K562 (cell line): Measurements from ENCODE around the gene CTSF.

Experiments used
- BRD4 ChIP-seq: fragments of 200-600 bp; sonication (generic); IDR thresholded peaks from 2 replicates; pipeline ENCODE4 v1.6.1; 2017; ENCODE audit warnings: inconsistent platforms
- CTCF ChIP-seq, 3 experiments: IDR thresholded peaks in 2 of 3; conservative IDR thresholded peaks in 1 of 3; 2 replicates each; pipeline ENCODE4 v1.5.1; 2011 to 2012; ENCODE audit warnings: low read length in 3 of 3, mild to moderate bottlenecking in 3 of 3, control low read depth in 2 of 3, improper control_type of control experiment in 1 of 3, inconsistent platforms in 1 of 3, low read depth in 1 of 3, mixed read lengths in 1 of 3, moderate library complexity in 1 of 3; ENCODE audit not compliant: insufficient read depth in 2 of 3
- FOSL1 ChIP-seq: fragments of 200-800 bp; sonication (Bioruptor generic); conservative IDR thresholded peaks from 2 replicates; pipeline ENCODE4 v1.6.1; 2016; ENCODE audit warnings: missing genetic modification characterization, missing compliant biosample characterization
- TAF1 ChIP-seq: IDR thresholded peaks from 2 replicates; pipeline ENCODE4 v1.6.1; 2011; ENCODE audit warnings: mild to moderate bottlenecking, low read length, moderate library complexity; ENCODE audit not compliant: insufficient read depth, control insufficient read depth, severe bottlenecking; ENCODE audit errors: extremely low read depth
- ZNF512 ChIP-seq: IDR thresholded peaks from 2 replicates; pipeline ENCODE4 v1.6.1; 2016; ENCODE audit warnings: missing genetic modification characterization, missing compliant biosample characterization

- TF ChIP-seq CTCF (IDR thresholded peaks at IDR 0.05 in 2 of 3, conservative IDR thresholded peaks at IDR 0.05 in 1 of 3; ENCODE audit: insufficient read depth in 2 of 3, low read depth in 1 of 3, low read length in 3 of 3) = no peak
- no peak for TF ChIP-seq BRD4
- TF ChIP-seq FOSL1 (tag) = 0 out of 2 replicates have a peak, but pooled peaks have one; percentile 3
- TF ChIP-seq TAF1 = no peak
- TF ChIP-seq ZNF512 = no peak
Measured at GRCh38 chr11:66617155-66617834, 48.9 kb upstream of the CTSF start.
